ENCODE measurements around the gene SLC1A4. TPM values are rescaled to one million over a fixed set of nuclear protein-coding genes. Genes with fewer than 3 reads are reported as not detected.
"Not testable (repeated sequence)": the region's sequence is repeated elsewhere in the genome, so short reads cannot be mapped to it uniquely, and the experiment has no call there.

SLC1A4 gene
- total RNA-seq, 2 donors from 2014 or later, result 24.2 to 33.8 TPM

DNA sequence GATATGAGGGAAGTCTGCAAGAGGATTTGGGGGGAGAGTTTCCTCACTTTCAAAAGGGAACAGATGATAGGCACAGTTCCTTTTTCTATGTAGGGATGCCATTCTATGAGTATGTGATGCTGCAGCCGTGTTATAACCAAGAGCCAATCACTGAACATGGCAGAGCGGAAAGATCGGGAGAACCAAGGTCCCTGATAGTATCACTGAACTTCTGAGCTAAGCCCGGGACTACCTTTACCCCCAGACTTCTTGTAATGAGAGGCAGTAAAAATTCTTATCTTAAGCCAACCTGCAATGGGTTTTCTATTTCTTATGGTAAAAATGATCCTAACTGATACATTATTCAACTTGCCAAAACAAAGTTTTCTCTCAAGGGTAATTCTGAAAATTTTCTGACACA is 21.6 kb upstream of the SLC1A4 start:
- TF ChIP-seq, protein P1, sequence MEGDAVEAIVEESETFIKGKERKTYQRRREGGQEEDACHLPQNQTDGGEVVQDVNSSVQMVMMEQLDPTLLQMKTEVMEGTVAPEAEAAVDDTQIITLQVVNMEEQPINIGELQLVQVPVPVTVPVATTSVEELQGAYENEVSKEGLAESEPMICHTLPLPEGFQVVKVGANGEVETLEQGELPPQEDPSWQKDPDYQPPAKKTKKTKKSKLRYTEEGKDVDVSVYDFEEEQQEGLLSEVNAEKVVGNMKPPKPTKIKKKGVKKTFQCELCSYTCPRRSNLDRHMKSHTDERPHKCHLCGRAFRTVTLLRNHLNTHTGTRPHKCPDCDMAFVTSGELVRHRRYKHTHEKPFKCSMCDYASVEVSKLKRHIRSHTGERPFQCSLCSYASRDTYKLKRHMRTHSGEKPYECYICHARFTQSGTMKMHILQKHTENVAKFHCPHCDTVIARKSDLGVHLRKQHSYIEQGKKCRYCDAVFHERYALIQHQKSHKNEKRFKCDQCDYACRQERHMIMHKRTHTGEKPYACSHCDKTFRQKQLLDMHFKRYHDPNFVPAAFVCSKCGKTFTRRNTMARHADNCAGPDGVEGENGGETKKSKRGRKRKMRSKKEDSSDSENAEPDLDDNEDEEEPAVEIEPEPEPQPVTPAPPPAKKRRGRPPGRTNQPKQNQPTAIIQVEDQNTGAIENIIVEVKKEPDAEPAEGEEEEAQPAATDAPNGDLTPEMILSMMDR (IDR thresholded peaks at IDR 0.05), result no peak
- no peaks in the 10 kb centered on the region for H3K36me3 ChIP-seq
- no peaks in the 10 kb centered on the region for H3K27me3 ChIP-seq (replicated peaks; ENCODE audit: insufficient read depth)
- DNase-seq (ENCODE audit: low spot score) (no peak), ATAC-seq (ENCODE audit: insufficient number of reproducible peaks, low FRiP score, low read depth) (no peak)
- no peak overlapping the region for H3K27ac ChIP-seq
- H3K9me3 ChIP-seq, result no peaks in the 10 kb centered on the region
- H3K4me3 ChIP-seq, result no peak overlapping the region
- no peaks in the 10 kb centered on the region for H3K4me1 ChIP-seq (ENCODE audit: control insufficient read depth in 1 of 2, low read depth in 2 of 2)

DNA sequence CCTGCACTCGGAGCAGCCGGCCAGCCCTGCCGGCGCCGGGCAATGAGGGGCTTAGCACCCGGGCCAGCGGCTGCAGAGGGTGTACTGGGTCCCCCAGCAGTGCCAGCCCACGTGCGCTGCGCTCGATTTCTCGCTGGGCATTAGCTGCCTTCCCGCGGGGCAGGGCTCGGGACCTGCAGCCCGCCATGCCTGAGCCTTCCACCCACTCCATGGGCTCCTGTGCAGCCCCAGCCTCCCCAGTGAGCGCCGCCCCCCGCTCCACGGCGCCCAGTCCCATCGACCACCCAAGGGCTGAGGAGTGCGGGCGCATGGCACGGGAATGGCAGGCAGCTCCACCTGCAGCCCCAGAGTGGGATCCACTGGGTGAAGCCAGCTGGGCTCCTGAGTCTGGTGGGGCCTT is 20.1 kb upstream of the SLC1A4 start:
- DNase-seq (ENCODE audit: low spot score); H3K9me3 ChIP-seq; H3K27ac ChIP-seq; H3K27me3 ChIP-seq (replicated peaks; ENCODE audit: insufficient read depth); H3K4me3 ChIP-seq; H3K4me1 ChIP-seq (ENCODE audit: control insufficient read depth in 1 of 2, low read depth in 2 of 2); H3K36me3 ChIP-seq; ATAC-seq (ENCODE audit: insufficient number of reproducible peaks, low FRiP score, low read depth): not testable (repeated sequence)

DNA sequence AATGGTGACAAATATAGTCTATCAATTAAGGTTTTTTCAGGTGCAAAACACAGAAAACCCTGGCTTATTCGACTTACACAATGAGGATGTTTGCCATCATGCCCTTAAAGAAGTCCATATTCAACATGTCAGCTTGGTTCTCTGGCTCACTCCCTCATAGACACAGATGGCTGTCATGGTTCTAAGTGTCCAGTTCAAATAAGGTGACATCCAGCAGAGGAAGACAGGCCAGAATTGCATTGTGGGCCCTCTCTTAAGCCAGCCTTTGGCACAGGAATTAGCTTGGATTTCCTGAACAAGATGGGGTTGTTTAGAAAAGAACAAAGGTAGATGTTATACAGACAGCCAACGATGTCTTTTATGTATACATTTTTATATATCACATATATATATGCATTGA is 18.7 kb upstream of the SLC1A4 start:
- no peaks in the 10 kb centered on the region for H3K36me3 ChIP-seq
- TF ChIP-seq, protein P1 (IDR thresholded peaks at IDR 0.05), result no peak
- H3K4me1 ChIP-seq (ENCODE audit: control insufficient read depth in 1 of 2, low read depth in 2 of 2), result peaks cover 6 to 13% of the 10 kb centered on the region in 2 donors
- H3K27me3 ChIP-seq (replicated peaks; ENCODE audit: insufficient read depth), result no peaks in the 10 kb centered on the region
- no peak overlapping the region for H3K4me3 ChIP-seq
- no peak for DNase-seq (ENCODE audit: low spot score)
- no peaks in the 10 kb centered on the region for H3K9me3 ChIP-seq
- no peak for ATAC-seq (ENCODE audit: insufficient number of reproducible peaks, low FRiP score, low read depth)
- H3K27ac ChIP-seq, result no peak overlapping the region

DNA sequence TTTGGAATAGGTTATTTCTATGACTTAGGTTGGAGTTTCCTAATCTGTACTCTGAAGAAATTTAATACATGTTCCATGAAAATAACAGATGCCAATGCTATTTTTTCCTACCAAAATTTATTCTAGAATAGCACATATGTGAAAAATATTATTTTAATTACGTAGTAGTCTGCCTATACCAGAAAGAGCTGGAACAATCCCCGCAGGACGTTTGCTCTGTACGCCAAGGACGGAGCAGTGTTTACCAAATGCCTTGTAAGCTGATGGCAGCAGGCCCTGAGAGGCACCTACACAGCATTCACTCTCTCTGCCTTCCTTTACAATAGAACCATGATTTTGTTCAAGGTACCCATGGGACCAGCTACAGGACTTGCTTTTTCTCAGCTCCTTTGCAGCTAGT is 16.8 kb upstream of the SLC1A4 start:
- peaks cover 6 to 24% of the 10 kb centered on the region in 2 donors for H3K4me1 ChIP-seq (ENCODE audit: control insufficient read depth in 1 of 2, low read depth in 2 of 2)
- no peaks in the 10 kb centered on the region for H3K36me3 ChIP-seq
- TF ChIP-seq, protein P1 (IDR thresholded peaks at IDR 0.05), result no peak
- DNase-seq (ENCODE audit: low spot score), result no peak
- no peak for ATAC-seq (ENCODE audit: insufficient number of reproducible peaks, low FRiP score, low read depth)
- H3K27me3 ChIP-seq (replicated peaks; ENCODE audit: insufficient read depth), result no peaks in the 10 kb centered on the region
- no peak overlapping the region for H3K4me3 ChIP-seq
- H3K9me3 ChIP-seq, result no peaks in the 10 kb centered on the region
- H3K27ac ChIP-seq, result no peak overlapping the region

DNA sequence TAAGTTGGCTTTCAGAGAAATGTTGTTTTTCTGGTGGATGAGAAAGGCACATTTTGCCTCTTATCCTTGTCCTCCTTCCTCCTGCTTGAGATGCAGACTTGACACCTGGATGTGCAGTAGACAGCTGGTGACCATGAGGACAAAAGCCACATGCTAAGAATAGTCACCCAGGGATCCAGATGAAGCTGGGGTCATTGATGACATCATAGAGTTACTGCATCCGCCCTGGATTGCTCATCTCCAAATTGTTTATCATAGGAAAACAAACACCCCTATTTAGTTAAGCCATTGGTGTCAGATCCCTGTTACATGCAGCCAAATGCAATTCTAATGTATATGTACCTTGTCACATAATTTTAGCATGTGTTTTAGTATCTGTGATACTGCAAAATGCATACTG is 16.3 kb upstream of the SLC1A4 start:
- no peak overlapping the region for H3K4me3 ChIP-seq
- no peaks in the 10 kb centered on the region for H3K9me3 ChIP-seq
- TF ChIP-seq, protein P1 (IDR thresholded peaks at IDR 0.05), result no peak
- H3K36me3 ChIP-seq, result no peaks in the 10 kb centered on the region
- ATAC-seq (ENCODE audit: insufficient number of reproducible peaks, low FRiP score, low read depth), result no peak
- H3K4me1 ChIP-seq (ENCODE audit: control insufficient read depth in 1 of 2, low read depth in 2 of 2), result peaks cover 6 to 24% of the 10 kb centered on the region in 2 donors
- no peaks in the 10 kb centered on the region for H3K27me3 ChIP-seq (replicated peaks; ENCODE audit: insufficient read depth)
- no peak for DNase-seq (ENCODE audit: low spot score)
- H3K27ac ChIP-seq, result no peak overlapping the region

DNA sequence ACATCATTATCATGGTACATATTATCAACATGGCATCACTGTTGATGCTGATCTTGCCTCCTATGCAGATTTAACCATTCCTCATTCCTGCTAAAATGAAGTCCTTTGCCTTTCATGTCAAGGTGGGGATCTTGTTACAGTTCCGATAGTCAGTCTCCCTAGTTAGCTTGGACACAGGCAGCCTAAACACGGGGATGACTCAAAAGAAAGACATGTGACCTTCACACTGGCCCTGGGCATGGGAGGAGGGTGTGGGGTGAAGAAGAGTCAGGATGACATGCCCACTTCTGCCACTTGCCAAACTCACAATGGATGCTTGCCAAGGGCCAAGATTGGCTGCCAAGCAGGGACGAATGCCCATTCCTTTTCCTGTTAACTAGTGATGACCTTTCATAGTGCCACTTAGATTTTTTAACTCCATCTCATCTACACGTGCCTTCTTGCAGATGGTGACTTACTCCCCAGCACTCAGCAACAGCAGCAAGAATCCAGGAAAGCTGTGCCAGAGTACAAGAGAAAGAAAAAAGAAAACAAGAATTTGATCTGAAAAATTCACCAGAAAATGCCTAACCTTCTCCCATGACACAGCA is 13.9 kb upstream of the SLC1A4 start:
- H3K36me3 ChIP-seq, result no peaks in the 10 kb centered on the region
- peak overlapping the region in 1 of 2 donors; percentile 14 for H3K27ac ChIP-seq
- peak overlapping the region; percentile 18 for H3K4me3 ChIP-seq
- H3K27me3 ChIP-seq (replicated peaks; ENCODE audit: insufficient read depth), result no peaks in the 10 kb centered on the region
- no peak for DNase-seq (ENCODE audit: low spot score)
- TF ChIP-seq, protein P1 (IDR thresholded peaks at IDR 0.05), result no peak
- H3K4me1 ChIP-seq (ENCODE audit: control insufficient read depth in 1 of 2, low read depth in 2 of 2), result peaks cover 6 to 24% of the 10 kb centered on the region in 2 donors
- H3K9me3 ChIP-seq, result no peaks in the 10 kb centered on the region
- ATAC-seq (ENCODE audit: insufficient number of reproducible peaks, low FRiP score, low read depth), result peak; percentile 25
